NOMO-1 treated with dmso at 0.1 percent for 144 hours (cell line): ENCODE results near the gene TECPR1.
"Not testable (repeated sequence)": the region's sequence is repeated elsewhere in the genome, so short reads cannot be mapped to it uniquely, and the experiment has no call there.

ENCODE experiments used
- DNase-seq: peaks from one replicate; lab custom pipeline; 2025; ENCODE audit not compliant: unreplicated experiment; lab: John Stamatoyannopoulos, UW

The TECPR1 gene

DNA sequence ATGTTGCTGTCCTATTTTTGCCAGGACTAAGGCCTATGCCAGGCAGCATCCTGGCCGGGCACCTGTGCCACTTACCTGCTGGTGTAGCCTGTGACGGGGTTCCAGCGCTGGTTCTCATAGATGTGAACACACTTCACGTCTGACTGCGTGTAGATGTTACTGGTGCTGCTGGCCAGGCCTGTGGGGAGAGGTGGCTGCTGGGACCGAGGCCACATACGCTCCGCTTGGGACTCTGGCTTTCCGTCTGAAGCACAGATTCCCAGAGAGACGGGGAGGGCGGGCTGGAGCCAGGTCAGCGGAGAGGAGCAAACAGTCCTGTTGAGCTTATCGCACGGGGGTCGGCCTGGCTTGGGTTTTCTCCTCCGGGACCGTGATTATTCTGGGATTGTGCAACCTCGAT, 24.1 kb downstream of the TECPR1 start:
- no peak for DNase-seq

DNA sequence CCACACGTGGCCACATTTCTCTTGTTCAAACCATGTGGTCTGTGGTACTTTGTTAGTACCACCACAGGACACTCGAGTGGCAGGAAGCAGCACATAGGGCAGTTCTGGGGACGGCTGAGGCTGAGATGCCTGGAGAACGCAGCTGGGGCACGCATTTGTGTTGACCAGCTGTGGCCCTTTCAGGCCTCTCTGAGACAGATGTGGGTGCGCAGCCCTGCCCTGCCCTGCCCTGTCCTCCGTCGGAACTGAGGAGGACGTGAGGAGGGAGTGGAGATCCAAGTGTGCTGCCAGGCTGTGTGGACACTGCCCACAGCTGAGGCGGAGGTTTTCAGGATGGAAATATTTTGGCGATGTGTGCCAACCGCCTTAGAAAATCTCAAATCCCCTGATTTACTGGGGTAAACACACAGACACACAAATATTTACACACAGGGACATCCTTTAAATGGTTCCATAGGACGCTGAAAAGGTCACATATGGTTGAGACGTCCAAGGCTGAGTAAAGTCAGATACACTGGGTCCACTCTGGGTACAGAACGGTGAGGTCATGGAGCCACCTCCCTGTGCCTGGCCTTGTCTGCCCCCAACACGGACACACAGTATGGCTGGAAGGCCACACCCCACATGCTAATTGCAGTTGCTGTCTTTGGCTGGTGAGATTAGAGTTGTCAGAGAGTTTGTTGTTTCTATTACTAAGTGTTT, 26.0 kb downstream of the TECPR1 start:
- DNase-seq: no peak

DNA sequence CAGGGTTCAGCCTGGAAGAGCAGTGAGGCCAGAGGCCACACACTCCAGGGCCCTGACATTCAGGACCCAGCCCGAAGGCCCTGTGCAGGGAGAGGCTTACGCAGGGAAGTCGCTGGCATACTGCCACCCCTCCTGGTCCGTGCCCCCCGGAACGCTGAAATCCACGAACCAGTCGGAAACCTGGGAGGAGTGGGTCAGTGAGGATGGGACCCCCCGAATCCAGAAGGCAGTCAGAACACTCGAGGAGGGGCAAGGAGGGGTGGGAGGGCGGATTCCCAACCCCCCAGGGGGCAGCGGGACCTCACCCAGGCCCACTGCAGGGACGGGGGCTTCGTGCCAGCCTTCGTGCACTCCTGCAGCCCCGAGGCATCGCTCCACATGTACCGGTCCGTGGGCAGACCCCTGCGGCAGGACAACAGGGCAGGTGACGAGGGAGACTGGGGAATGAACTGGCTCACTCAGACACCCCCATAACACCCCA, 27.3 kb downstream of the TECPR1 start:
- DNase-seq: no peak

DNA sequence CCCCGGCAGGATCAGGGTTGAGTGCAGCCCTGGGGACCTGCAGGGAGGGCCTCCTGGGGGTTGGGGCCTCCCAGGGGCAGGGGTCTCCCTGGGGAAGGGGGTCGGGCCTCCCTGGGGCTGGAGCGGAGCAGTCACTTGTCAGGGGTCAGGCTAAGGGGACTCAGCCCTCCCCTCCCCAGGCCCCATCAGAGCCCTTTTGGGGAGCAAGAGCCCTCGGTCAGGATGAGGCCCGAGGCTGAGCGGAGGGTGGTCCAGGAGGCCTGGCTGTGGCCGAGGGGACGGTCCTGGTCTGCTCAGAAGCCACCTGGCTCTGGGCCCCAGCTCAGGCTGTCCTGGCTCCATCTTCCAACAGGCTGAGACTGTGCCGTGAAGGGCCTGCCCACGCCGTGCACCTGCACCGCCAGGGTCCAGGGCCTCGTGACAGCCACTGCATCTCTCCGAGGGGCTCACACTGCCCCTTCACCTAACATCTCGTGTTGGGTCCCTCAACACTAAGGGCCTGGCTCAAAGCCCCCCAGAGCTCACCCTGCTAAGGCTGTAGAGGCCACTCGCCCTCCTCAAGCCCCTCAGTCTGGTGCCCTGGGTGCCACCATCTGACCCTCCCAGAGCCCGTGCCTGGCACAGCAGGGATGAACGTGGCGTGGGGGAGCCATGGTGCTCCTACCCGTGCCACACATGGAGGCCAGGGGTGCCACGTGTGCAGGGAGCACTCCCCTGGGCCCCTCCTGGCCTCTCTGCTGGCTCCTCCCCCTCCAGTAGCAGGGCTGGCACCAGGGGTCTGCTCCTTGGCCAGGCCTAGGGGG, 27.9 kb downstream of the TECPR1 start:
- DNase-seq: no peak

DNA sequence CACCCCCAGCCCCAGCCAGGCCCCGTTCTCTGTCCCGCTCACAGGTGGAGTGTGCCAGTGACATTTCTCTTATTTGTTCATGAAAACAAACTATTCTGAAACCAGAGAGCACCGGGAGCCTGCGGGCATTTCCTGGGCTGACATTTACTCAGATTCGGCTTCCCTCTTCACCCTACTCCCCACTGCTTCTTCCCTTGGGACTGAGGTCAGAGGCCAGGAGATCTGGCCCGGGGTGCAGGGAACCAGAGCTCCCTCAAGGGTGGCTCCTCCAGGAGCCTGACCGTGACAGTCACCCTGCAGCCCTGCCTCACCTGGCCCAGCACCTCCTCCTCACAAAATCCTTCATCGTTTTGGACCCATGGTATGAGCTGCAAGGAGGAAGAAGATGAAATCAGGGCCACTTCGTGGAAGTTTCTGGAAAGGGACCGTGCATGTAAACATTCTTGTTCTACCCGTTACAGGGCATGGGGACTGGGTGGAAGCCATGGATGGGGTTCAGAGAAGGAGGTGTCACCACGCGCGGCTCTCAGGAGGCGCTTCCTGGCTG, 28.6 kb downstream of the TECPR1 start:
- no peak for DNase-seq

DNA sequence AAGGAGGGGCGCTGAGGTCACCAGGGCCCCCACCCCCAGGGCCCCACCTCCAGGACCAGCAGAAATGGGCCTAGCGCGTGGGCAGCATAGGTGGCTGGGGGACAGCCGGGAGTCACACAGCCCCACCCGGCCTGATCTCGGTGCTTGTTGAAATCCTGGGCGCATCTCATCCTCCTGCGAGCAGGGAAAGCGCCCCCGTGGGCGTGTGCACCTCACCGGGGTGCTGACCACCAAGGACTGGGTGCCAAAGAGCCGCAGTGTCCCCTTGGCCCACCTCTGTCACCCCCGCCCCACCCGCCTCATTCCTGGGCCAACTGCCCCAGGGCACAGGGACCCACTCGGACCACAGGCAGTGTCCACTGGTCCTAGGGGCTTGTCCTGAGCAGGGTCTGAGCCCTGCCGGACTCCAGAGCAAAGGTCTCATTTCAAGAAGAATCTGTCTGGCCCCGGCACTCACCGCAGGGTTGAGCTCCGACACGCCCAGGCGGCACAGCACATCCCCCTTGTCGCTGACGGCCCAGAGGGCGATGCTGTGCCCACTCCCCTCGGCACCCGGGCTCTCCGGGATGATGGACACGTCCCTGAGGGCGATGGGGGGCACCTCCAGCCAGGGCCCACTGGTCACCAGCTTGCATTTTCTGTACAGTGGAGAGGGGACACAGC, 29.4 kb downstream of the TECPR1 start:
- no peak for DNase-seq

DNA sequence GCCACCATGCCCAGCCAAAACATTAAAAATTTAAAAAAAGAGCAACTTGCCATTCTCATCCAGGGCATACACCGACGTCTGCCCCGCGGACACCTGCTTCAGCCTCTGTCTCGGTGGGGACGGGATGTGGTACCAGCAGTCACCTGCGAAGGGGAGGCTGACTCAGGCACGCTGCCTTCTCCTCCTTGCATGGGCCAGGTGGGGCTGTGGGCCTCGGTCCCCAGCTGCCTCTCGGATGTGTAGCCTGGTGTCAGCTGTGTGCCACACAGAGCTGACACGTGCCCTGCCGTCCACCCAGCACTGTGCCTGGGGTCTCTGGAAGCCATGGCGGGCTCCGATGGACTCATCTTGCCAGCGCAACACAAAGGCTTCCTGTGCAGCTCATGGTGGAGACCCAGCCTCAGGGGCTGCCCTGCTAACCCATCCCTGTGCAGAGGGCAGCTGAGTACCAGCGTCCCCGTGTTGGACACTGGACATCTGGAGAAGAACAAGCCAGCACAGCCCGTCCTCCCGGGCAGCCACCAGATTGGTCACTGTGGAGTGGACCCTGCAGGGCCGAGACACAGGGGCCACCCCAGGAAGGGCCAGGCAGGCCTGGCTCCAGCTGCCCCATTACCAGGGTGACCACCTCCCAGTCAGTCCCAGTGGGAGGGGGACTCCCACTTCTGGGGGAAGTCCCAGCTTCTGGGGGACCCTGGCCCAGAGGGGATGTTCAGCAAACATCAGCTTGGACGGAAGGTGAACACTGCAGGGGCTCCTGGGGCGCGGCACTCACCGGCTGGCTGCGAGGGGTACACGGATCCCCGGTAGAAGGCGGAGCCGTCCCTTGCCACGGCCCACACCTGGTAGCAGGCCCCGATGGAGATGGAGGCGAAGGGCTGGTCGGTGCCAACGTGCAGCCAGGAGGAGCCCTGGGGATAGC, 30.2 kb downstream of the TECPR1 start:
- no peak for DNase-seq

DNA sequence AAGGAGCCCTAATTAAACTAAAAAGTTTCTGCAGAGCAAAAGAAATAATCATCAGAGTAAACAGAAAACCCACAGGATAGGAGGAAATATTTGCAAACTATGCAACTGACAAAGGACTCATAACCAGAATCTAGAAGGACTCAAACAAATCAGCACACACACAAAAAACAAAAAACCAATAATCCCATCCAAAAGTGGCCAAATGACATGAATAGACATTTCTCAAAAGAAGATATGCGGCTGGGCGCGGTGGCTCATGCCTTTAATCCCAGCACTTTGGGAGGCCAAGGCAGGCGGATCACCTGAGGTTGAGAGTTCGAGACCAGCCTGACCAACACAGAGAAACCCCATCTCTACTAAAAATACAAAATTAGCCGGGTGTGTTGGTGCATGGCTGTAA, 32.6 kb downstream of the TECPR1 start:
- not testable (repeated sequence) for DNase-seq

DNA sequence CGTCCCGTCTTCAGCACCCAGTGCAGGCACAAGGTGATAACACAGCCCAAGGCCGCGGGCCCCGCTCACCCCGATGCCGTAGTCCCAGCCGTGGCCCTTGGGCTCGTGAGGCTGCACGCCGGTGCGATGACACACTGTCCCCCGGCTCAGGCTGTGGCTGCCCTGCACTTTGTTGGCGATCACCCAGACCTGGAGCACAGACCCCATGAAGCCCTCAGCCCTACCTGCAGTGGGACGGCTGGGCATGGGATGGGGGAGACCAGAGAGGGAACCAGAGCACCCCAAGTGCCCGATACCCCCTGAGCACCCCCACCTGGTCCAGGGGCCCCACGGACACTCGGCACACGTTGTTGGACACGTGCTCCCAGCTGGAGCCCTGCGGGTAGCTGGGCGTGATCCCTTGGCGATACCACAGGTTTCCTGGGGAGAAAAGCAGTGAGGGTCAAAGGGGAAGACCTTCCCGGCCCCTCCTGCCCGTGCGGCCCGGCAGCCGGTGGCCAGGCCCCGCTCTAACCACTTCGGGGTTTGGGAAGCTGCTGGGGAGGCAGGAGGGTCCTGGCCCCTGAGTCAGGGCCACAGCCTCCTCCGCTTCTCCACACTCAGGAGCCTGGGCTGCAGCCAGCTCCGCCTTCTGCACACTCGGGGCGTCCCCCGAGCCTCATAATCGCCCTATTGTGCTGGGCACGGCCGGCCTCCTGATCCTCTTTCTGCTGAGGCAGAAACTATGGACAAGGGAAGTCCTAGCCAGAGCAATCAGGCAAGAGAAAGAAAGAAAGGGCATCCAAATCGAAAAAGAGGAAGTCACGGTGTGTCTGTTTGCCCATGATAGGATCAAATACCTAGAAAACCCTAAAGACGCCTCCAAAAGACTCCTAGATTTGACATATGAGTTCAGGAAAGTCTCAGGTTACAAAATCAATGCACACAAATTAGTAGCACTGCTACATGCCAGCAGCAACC, 34.1 kb downstream of the TECPR1 start:
- peak; percentile 79 for DNase-seq

DNA sequence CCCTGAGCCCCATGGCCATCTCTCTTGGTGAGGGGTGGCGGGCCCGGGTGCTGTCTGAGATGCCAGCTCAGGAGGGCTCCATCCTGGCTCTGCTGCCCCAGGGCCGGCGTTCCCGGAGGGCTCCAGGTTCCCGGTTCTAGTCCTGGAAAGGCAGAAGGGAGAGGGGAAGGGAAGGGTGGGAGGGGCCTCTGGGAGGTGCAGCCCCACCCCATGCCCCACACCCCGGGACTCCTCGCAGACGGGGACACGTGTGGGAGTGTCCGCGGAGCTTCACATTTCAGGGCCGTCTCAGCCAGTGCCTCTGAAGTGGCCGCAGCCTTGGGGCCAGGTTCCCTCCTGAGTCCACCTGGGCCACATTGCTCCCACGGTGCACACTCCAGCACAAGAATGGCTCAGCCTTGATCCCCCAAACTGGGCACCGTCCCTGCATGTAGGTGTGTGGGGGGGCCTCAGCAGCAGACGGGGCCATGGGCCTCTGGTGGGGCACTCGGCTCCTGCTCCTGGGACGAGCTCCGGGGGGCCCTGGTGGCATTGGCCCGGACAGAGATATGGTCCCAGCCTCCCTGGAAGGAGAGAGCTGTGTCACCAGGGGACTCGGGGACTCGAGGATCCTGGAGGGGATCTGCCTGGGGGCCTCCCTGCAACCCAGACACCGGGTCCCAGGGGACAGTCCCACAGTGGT, 35.0 kb downstream of the TECPR1 start:
- DNase-seq: no peak

DNA sequence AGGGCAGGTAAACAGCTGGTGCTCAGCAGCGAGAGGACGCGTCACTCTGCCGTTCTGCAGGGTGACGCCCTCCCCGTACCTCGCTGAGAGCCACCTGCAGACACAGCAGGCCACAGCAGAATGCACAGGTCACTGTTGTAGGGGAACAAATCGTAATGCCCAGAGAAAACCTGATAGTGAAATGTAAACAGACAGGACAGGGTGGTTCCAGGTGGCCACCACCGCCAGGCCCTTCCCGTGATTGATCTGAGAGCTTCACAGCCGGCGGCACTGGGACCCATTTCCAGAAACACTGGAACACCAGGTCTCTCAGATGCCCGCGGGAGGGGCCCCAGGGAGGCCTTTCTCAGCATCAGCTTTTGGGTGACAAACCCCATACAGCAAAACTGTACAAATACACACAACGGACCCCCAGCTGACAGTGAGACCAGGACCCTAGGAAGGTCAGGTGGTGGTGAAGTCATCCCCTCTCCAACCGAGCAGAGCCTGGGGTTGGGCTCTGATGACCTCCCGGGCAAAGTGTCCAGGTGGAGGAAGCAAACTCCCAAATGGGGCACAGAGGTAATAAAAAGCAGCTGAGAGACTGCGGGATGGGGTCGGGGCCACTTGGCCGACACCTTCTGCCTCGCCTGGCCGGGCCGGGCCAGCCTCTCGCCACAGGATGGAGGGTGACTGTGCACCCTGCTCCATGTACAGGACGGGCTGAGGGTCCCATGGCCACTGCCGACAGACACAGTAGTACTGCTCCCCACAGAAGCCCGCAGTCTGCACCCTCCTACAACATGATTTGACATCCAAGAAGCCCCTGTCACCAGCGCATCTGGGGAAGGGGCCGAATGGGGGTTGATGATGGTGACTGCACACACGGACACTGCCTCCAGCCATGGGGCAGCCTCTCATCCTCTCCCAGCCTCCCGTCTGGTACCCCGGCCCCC, 36.2 kb downstream of the TECPR1 start:
- DNase-seq: no peak

DNA sequence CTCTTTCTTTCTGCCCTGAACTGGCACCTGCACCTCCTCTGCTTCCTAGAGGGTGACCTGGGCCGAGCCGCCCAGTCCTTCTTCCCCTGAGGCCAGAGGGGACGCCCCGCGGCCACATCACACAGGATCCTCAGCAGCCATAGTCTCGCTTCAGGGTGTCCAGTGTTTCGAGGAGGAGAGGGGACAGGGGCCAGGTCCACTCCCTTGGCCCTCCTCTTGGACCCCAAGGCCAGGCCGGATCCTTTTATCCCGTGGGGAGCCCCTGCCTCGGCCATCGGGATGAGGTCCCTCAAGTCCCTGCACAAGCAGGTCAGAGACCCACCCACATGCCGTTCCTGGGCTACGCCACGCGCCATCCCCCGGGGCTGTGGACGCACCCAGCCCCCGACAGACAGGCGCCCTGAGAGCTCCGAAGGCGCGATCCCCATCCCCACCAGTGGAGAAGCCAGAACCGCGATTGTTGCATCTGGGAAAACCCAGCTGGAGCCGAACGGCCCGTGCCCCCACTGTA, 37.2 kb downstream of the TECPR1 start:
- no peak for DNase-seq

DNA sequence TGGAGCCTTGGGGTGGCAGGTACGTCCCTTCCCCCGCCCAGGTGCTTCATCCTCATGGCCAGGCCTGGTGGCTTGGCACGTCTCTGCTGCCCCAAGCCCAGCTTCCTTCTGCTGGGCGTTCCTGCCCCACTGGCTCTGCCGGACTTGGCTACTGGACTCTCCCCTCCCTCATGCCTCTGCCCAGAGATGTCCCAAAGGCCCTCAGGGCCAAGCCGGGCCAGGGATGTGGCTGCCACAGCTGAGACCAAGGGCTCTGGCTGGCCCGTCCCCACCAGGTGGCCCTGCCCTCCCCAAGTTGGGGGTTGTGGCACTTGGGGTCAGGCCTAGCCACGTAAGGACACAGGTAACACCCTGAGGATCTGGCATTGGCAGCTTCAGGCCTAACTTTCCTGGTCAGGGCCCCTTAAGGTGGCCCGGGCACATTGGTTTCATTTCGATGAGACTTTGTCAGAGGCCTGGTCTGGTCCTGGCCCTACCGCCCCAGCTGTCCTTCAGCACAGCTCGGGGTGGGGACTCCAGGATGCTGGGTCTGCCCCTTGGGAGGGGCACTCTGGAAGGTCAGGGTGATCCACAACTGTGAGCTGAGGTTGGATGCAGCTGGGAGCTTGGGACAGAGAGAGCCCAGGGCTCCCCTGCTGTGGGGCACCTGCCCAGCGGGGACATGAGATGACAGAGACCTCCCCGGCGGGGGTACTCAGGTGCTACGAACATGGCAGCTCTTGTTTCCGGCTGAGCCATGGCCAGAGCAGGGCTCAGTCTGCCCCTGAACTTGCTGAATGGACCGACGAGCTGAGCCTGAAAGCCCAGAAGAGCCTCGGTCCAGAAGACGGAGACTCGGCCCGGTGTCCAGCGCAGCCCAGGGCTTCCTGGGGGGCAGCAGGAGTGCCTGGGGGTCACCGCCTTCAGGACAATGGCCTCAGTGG, 37.9 kb downstream of the TECPR1 start:
- DNase-seq: no peak

DNA sequence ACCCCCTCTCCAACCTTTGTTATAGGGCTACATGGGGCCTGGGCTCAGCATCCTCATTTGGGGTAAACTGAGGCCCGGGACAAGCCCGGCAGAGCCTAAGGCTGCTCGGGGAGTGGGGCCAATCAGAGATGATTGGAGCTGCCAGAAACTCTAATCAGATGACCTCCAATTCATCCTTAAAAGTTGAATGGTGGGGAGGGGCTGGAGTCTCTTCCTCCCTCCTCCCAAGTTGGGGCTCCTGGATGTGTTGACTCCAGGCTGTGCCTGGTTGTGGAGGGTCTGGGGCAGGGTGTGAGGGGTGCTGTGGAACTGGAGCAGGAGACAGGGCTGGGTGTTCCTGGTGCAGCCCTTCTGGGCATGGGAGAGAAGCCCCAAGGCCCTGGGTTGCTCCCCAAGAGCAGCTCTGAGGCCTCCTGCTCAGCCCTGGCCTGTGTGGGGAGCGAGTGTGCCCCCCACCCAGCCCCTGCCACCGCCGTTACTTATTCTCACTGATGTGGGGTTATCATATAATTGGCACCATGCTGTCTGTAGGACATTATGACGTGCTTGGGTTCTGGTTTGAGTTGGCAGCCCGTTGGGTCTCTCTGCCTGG, 38.6 kb downstream of the TECPR1 start:
- no peak for DNase-seq

DNA sequence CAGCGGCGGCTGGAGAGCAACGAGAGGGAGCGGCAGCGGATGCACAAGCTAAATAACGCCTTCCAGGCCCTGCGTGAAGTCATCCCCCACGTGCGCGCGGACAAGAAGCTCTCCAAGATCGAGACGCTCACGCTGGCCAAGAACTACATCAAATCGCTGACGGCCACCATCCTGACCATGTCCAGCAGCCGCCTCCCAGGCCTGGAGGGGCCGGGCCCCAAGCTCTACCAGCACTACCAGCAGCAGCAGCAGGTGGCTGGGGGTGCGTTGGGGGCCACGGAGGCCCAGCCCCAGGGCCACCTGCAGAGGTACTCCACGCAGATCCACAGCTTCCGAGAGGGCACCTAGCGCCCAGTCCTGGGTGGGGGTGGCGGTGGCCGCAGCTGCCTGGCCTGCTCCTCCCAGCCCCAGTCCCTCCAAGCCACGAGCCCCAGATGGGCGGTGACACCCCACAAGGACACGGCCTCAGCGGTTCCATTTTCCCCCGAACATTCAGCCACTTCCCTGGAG, 39.4 kb downstream of the TECPR1 start:
- no peak for DNase-seq
